GM21367 (cell line): ENCODE data around the gene VPS35.

Source experiments
- ATAC-seq: cut with Tn5 transposase; IDR thresholded peaks from one replicate; pipeline ENCODE4 v1.9.1; 2021; ENCODE audit not compliant: unreplicated experiment

Gene VPS35

DNA sequence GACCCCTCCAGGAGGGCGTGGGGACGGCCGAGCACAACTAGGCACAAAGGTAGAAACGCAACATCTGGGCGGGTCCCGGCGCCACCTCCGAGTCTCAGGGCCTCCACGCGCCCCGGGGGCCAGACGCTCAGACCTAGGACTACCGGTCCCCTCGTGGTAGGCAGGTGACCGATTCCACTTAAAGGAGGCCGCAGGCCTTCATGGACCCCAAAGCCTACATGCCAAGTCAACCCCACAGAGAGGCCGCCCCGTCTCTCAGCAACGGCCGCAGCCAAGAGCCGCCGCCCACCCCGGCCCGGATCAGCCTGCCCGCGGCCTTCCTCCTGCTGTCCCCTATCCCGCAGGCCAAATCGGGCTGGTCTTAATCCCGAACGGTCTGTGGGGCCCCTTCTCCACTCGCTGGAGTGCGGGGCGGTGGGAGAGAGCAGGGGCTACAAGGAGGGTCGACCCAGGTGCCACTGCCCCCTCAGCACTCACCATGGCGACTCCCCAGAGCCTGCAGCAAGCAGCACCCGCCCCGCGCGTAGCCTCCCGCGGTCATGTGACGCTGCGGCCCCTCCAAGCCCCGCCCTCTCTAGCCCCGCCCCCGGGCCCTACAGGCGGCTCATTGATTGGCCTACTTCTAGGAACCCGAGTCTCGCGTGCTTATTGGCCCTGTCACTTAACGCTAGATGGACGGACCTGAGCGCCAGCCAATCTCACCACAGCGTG is at the start of gene VPS35:
Gene VPS35, minus strand, starts transcription at position 525 of the 711 bp plus-strand sequence. Its CDS starts 45 bp downstream, at position 480.
- peak; percentile 77 for ATAC-seq

DNA sequence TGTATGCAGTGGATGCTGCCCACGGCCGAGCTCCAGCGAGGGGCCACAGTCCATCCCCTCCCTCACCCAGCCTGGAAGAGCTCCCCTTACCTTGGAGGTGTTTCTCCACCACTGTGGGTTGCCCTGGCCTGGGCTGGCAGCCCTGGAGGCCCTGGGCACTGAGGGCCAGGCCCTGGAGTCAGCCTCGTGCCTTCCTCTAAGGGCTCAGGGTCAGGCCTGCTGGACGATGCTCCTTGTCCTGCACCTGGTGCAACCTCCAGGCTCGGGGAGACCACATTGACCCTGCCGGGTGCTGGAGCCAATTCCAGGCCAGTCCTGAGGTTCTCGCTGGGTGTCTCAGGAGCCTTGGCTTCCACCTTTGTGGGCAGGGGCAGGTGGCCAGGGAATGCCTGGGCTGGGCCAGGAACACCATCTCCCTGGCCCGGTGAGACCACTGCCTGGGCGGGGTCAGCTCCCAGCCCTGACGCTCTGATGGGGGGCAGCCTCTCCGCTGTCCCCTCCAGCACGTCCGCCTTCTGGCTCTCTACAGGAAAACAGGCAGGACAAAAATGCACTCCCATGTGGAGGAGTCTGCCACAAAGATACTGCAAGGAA is 48.7 kb upstream of the VPS35 start:
- ATAC-seq = no peak

DNA sequence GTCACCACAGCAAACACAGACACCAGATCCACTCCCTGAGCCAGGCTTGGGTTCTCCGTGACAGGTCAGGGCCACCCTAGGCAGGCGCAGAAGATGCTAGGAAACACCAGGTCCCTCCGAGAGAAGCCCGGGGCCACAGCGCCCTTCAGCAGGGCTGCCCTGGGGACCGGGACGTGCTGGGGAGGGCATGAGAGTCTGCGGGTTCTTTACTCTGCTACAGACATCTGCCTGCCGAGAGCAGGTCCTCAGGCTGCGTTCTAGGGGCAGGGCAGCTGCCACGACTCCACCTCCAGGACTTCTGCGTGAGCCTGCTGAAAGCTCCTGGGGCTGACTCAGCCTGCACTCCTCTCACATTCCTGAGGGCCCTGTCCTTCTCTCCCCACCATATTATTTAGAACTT is 47.7 kb upstream of the VPS35 start:
- no peak for ATAC-seq

DNA sequence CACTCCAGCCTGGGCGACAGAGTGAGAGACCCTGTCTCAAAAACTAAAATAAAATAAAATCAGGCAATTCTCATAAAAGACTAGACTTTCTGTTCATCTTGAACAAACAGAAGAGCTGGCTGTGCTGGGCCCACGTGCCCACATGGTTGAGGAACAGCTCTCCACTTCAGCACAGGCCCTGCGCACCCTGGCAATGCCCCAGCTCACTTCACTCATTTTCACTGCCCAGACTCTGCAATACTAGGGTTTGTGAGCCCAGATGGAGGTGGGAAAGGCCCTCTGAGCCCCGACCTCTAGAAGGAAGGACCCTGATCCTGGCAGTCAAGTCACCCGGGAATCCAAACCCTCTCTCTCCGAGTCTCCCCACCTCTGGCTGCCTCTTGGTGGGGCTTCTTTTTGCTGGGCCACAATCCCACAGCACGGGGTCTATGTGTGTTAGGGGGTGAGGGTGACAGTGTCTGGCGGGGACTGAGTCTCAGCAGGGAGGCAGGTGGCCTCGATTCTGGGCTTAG is 44.4 kb upstream of the VPS35 start:
- no peak for ATAC-seq

DNA sequence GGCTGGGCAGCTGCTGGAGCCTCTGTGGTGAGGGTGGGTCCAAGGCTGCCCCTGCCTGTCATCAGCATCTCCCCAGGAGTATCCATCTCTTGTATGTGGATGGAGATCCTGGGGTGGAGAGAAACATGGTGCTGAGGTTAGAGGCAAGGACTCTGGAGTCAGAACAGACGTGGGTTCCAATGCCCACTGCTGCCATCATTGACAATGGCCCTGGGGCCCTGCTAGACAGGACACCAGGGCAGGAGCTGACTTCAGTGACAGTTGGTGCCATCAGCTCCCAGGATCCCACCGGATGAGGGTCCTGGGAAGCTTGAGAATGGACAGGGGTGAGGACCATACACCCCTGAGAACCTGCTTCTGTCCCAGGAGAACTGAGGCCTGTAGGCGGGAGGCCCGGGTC is 43.6 kb upstream of the VPS35 start:
- ATAC-seq = no peak

DNA sequence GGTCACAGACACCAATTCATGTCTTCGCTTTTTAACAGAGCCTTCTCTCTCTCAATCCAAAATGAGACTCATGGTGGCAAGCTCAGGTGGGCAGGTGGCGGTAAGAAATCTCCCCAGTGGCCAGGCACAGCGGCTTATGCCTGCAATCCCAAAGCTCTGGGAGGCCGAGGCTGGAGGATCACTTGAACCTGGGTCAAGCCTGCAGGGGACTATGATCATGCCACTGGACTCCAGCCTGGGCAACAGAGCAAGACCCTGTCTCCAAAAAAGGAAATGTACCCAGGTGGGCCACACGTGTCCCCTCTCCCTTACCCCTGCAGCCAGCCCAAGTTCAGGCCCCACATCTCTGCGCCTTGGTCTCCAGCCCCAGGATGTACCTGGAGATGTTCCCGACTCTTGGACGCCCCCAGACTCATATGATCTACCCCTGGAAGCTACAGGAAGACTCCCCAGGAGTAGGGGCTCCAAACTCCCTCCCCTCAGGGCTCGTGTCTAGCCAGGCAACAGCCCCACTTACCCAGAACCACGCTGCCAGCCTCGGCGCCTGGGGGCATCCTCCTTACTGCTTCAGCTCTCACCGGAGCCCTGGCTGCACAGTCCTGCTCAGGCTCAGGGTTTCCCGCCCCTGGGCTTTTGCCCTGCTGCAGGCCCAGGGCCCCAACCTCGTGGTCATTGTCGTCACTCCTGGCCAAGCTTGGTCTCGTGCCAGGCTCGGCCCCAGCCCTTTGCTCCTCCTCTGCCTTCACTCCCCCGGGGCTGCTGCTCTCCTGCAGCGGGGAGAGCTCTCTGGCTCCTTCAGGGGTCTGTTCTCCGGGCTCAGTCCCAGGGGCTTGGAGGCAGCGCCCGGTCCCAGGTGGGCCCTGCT is 42.9 kb upstream of the VPS35 start:
- ATAC-seq = no peak

DNA sequence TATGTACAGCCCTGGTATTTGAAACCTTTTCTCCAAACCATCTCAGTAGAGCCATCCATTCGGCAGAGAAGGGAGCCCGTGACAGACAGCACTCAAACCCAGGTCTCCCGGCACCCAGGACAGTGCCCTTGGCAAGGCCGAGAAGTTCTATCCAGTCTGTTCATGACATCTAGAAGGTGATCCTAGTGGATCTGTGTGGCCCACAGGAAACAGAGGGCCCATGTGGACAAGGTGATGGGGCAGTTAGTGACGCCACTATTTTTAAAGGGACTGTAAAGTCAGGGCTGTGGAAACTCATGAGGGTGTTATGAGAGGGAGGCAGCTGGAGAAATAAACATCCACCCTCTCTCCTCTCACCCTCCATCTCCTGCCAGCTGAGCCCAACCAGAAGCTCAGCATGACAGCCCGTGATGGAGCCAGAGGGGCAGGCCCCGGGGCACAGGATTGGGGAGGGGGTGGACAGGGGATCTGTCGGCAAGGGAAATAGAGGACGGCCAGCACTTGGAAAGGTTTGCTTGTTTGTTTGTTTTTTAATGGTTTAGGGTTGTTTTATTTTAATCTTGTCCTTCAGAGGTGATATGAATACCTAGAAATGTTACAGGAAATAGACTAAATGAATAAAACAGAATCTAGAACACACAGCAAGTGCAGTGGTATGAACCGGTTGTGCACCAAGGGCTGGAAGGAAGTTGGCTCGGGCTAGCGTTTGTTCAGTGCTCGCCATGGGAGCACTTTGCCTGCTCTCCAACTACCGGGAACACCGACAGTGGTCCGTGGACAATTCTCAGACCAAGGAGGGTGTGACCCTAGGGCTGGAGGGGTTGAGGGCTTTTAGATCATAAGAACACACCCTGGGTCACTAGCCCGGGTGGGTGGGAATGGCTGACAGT is 42.1 kb upstream of the VPS35 start:
- ATAC-seq = no peak

DNA sequence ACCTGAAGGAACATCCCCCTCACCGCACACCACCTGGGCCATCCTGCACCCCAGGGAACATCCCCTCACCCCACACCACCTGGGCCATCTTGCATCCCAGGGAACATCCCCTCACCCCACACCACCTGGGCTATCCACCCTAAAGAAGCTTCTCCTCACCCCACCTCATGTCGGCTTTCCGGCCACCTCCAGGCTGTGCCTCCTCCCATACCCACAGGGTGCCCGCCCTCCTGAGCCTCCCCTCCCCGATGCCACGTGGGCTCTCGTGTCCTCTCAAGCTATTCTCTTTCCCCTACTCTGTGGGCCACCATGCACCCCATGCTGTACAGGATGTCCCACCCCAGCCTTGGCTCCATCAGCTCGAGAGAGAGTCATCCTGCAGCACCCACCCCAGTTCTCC is 41.1 kb upstream of the VPS35 start:
- ATAC-seq = no peak

DNA sequence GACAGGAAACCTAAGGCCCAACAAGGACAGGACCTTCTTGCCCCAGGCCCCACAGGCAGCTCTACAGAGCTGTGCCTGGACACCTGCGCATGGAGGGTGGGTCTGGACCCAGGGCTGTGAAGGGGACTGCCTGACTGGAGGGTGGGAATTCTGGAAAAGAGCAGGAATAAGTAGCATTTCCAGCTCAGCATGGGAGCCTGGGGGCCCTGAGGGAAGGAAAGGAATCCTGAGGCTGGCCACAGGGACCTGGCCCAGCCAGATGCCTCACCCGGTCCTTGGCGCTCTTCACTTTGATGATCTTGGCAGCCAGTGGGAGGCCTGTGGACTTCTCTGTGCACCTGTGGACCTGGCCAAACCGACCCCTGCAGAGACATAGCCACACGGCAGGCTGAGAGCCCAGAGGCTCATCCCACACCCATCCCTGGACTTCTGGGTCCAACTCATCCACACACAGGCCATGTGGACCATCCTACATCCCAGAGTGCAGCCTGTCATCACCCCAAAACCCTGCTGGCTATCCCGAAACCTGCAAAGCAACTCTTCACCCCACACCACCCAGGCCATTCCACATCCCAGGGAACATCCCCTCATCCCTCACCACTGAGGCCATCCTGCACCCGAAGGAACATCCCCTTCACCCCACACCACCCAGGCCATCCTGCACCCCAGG is 40.5 kb upstream of the VPS35 start:
- ATAC-seq = no peak

DNA sequence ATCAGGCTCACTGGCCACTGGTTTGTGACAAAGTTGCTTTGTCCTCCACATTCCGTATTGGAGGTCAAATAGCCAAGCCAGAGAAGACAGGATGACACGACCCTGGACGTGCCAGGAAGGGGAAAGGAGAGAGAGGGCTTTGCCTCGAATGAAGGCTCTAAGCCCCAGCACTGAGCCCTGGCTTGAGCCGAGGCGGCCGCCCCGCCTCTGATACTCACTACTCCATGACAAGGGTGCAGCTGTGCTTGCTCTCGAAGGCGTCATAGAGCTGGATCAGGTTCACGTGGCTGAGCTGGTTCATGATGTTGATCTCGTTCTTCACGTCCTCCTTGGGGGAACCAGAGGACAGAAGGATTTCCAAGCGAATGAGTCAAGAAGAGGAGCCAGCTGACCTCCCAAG is 39.8 kb upstream of the VPS35 start:
- no peak for ATAC-seq

DNA sequence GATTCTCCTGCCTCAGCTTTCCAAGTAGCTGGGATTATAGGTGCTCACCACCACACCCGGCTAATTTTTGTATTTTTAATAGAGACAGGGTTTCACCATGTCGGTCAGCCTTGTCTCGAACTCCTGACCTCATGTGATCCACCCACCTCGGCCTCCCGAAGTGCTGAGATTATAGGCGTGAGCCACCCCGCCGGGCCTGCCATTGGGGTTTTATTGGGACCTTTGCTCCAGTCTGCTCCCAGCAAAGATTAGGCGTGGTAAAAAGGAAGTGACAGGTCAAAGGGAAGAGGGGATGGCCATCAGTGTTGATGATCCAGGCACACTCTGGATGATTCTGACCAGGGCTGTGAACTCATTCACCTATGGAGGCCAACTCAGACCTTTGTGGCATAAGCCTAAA is 38.7 kb upstream of the VPS35 start:
- no peak for ATAC-seq

DNA sequence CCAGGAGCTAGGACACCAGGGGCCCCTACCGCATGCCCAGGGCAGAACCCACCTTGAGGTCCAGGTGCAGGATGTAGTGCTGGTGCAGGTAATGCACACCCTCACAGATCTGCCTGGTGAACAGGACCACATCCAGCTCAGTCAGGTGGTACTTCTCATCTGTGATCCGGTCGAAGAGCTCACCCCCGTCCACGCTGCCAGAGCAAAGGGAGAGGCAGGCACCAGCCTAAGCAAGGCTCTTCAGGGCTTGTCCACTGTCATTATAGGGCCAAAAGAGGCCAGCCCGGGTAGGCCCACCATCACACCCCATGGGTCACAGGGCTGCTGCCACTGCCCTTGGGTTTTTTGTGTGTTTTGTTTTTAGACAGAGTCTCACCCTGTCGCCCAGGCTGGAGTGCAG is 38.2 kb upstream of the VPS35 start:
- ATAC-seq = no peak

DNA sequence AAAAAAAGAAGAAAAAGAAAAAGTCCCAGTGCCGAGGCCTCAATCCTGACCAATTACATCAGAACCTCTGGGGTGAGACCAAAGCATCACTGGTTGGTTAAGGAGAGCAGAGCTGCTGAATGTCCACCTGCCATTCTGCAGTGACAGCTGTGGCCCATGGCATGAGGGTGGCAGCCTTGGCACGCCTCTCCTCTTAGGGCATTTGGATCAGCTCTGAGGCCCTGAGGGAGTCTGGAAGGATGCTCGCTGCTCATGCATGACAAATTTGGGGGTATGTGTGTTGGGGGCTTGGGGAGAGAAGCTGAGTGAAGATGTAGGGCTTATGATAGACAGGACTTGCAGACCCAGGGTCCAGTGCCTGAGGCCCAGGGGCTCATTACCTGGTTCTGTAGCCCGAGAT is 32.9 kb upstream of the VPS35 start:
- ATAC-seq = no peak

DNA sequence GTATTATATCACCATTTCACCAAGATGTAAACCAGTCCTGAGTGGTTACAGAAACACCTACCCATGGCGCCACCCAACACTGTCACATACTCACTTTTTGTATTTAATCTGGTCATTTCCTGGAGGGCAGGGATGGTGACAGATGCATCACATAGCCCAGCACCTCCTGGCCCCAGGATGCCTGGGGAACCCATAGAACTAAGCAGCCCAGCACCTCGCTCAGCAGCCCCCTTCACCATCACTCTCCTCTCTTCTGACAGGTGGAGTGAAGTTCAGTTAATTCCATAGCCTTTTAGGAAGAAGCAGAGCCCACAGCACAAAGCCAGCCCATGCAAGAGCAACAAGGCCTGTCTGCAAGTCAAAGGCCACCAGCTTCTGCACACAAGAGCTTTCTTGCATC is 31.6 kb upstream of the VPS35 start:
- ATAC-seq = no peak

DNA sequence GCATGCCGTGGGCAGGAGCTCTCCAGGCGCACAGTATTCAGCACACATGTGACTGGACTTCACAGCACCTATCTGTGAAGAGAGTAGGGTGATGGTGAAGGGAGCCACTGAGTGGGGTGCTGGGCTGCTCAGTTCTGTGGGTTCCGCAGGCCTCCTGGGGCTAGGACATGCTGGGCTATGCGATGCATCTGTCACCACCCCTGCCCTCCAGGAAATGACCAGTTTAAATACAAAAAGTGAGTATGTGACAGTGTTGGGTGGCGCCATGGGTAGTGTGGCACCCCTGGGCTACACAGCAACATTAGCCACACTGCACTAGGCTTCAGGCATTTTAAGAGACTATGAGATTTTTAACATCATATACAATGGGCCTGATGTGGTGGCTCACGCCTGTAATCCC is 30.6 kb upstream of the VPS35 start:
- no peak for ATAC-seq

DNA sequence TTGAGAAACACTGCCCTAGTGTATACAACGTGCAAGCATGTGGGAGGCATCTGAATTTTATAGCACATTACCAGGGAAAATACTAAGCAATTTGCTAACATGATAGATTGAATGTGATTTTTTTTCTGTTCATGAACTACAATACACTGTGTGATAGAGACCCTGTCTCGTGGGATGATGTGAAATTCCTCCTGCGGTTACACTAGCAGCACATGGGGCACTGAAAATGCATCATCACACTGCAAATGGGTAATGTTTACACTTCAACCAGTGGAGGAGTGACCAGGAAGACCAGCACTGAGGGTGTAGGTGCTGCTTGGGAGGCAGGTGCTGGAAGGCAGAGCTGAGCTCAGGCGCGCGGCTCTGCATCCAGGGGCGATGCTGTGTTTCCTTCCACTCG is 29.2 kb upstream of the VPS35 start:
- no peak for ATAC-seq

DNA sequence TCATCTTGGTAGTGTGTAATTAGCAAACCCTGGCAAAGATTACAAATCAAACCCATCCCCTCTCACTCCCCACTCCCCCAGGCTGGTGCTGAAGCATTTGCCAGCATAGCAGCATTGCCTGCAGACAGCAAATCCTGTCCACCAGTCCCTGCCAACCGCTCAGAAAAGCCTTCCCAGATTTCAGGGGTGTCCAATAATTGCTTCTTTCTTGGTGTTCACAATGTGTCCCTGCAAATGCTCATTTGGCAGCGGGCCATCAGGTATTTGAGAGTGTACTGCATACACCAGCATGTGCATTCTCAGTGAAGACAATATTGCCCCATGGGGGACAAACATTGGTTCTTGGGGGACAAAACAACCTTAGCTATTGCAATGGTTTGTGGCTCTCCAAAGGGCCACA is 28.7 kb upstream of the VPS35 start:
- ATAC-seq = no peak

DNA sequence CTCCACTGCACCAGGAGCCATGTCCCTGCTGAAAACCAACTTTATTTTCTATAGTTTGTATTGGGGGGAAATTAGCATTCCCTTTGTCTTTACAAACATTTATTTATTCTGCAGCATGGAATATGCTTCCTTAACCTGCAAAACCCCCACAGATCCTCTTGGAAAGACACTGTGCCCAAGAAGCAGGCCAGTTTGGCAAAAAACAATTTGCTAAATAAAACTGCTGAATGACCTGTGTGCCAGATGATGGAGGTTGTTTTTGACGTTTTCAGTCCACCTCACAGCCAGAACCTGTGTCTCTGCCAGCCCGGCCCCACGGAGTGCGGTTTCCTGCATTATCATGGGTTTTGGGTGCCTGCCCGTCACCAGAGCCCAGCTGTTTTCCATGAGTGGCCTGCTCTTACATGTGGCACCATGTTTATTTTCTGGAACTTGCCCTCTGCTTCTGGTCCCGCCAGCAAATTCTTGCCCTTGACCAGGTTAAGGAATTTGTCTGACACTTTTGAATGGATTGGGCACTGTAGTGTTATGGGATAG is 26.9 kb upstream of the VPS35 start:
- ATAC-seq = no peak

DNA sequence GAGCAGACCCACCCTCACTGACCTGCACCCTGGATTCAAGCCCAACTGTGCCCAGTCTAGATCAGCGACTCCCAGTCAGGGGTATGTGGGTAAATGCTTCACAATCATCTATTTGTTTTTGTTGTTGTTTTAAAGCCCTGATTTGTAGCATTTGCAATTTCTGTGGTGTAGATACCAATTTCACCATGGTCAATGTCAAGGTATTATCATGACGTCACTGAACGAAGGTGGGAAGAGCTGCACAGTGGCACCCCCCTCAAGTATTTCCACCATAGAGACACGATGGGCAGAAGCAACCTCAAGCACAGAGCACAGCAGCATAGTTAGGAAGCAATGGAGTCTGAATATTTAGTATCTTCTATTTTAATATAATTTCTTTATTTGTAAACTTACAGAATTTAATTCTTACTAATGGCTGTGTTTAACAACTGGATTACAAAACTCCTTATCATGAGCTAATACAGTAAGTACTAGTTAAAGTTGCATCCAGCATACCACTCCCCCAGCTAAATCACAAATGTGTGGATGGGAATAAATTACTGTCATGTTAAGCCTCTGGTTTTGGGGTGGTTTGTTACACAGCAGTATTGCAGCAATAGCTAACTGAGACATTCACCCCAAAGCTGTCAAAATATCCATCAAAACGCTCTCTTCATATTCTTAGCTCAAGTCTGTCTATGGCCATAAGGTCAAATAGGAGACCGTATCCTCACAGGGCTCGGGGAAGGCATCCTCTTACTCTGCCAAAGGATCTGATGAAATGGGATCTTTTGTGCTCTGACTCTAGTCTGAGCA is 26.0 kb upstream of the VPS35 start:
- no peak for ATAC-seq
